Breast epithelium (tissue), 4 donors: ENCODE data around the gene KCND2. TPM values are rescaled to one million over a fixed set of nuclear protein-coding genes. Genes with fewer than 3 reads are reported as not detected.

Experiments
- DNase-seq, 2 donors: peaks; one replicate each; pipeline ENCODE4 v3.0.0-alpha.2; 2019; ENCODE audit warnings: low spot score in 2 of 2
- H3K27ac ChIP-seq, 2 donors: fragments of 200-600 bp; sonication (generic) in 1 of 2; one replicate each; pipeline ENCODE4 v1.5.1; 2016 to 2019; ENCODE audit warnings: mild to moderate bottlenecking in 1 of 2
- H3K27me3 ChIP-seq, 2 donors: fragments of 200-600 bp; sonication (generic) in 1 of 2; one replicate each; pipeline versions ENCODE4 v1.5.1 to v1.6.0; 2017 to 2019; ENCODE audit warnings: control low read depth in 1 of 2, mild to moderate bottlenecking in 1 of 2
- H3K36me3 ChIP-seq: fragments of 200-600 bp; one replicate; pipeline ENCODE4 v1.5.1; 2019
- H3K4me1 ChIP-seq, 2 donors: fragments of 200-600 bp; sonication (generic); one replicate each; pipeline ENCODE4 v1.5.1; 2016 to 2019; ENCODE audit warnings: control low read depth in 1 of 2
- H3K4me3 ChIP-seq, 3 donors: fragments of 200-600 bp; sonication (generic); 1 replicate in 2 of 3; 2 replicates in 1 of 3; pipeline ENCODE4 v1.5.1; 2016 to 2019; ENCODE audit warnings: mild to moderate bottlenecking in 3 of 3, moderate library complexity in 2 of 3
- H3K9me3 ChIP-seq, 2 donors: fragments of 200-600 bp; sonication (generic) in 1 of 2; one replicate each; pipeline ENCODE4 v1.5.1; 2016 to 2019; ENCODE audit warnings: control low read depth in 1 of 2
- CTCF ChIP-seq, 3 donors: fragments of 450-650 bp; IDR thresholded peaks; one replicate each; pipeline ENCODE4 v1.5.1; 2016 to 2017; ENCODE audit warnings: antibody characterized with exemption in 3 of 3, mild to moderate bottlenecking in 3 of 3, moderate library complexity in 3 of 3
- POLR2A ChIP-seq: fragments of 450-650 bp; IDR thresholded peaks from one replicate; pipeline ENCODE4 v1.6.1; 2016; ENCODE audit warnings: antibody characterized with exemption, mild to moderate bottlenecking, moderate library complexity
- POLR2AphosphoS5 ChIP-seq, 3 donors: sonication (generic); formaldehyde crosslinking; IDR thresholded peaks; one replicate each; pipeline ENCODE4 v1.6.1; 2017; ENCODE audit warnings: antibody characterized with exemption in 3 of 3
- intact Hi-C: fragments of 100-400 bp; cut with DNase I; formaldehyde crosslinking; loops from one replicate; pipeline ENCODE4 v1.15.1; 2023; ENCODE audit warnings: low total_unique reads
- total RNA-seq, 3 donors: library from RNA; depleted of rRNA; stranded (reverse); fragments of >200 nt; gene quantifications; one replicate each; pipeline ENCODE4 v1.1.0, GENCODE V29; 2016

Gene KCND2
- total RNA-seq, 3 donors from 2014 or later, result 1.9 to 3.6 (median 2.6) TPM

DNA sequence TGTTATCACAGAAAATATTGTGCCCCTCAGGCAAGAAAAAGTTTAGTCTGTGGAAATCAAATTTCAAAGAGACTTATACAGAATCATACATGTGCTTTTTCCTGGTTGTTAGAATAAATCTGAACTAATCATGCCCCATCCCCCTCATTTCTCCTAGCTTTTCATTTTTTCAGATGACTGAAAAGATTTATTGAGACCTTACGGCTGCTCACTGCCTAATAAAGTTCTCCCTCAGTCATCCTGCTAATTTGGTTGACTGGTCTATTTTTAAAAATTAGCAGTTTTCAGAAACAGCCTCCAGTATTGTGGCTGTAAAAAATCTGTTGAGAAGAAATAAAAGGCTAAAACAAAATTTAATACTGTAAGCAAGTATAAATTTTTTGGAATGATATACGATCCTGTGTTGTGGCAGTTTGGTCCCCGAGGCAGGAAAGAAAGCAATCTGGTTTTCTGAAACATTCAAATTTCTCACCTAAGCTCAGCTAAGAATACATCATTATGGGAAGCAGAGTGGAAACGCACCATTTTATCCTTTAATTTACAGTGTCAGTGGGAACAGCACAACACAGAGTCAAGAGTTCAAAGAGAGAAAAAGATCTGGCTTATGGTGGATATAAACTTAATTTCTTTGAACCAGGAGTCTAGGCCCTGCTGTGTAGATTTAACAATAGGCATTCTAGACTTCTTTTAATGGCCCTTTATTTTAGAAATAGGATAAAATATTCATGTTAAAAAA, 144.4 kb downstream of the KCND2 start:
- no peak for DNase-seq
- Histone ChIP-seq H3K4me1 (no peaks in the 10 kb centered on the region), H3K36me3 (no peaks in the 10 kb centered on the region), H3K27me3 (no peaks in the 10 kb centered on the region), H3K9me3 (no peaks in the 10 kb centered on the region), H3K4me3 (no peak overlapping the region), H3K27ac (no peak overlapping the region)
- no peak for TF ChIP-seq POLR2A
- TF ChIP-seq CTCF (IDR thresholded peaks at IDR 0.05), result no peak
- TF ChIP-seq POLR2AphosphoS5 (IDR thresholded peaks at IDR 0.05), result no peak
- intact Hi-C loops, result no loop called here

DNA sequence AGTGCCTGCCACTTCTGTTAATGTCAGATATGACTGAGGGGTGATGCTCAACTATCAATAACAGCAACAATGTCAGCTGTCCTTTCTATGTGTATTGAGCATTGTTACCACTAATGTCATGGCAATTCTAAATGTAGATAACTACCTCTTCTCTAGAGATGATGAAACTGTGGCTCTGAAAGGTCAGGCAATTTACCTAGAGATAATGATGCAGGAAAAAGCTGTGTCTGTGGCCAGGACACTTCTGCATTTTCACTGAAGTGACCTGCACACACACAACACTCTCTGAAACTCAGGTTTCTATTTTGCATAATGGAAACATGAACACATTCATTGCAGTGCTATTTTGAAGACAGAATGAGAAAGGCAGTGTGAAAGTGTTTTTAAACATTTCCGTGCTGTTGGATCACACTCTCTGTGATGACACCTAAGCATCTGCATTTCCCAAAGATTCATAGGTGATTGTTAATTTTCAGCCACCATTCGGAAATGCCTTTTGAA, 148.2 kb downstream of the KCND2 start:
- Histone ChIP-seq H3K36me3 (no peaks in the 10 kb centered on the region), H3K4me3 (no peak overlapping the region), H3K9me3 (no peaks in the 10 kb centered on the region), H3K4me1 (no peaks in the 10 kb centered on the region), H3K27me3 (no peaks in the 10 kb centered on the region), H3K27ac (no peak overlapping the region)
- intact Hi-C loops, result no loop called here
- TF ChIP-seq CTCF (IDR thresholded peaks at IDR 0.05), result no peak
- no peak for TF ChIP-seq POLR2AphosphoS5 (IDR thresholded peaks at IDR 0.05)
- TF ChIP-seq POLR2A, result no peak
- no peak for DNase-seq

DNA sequence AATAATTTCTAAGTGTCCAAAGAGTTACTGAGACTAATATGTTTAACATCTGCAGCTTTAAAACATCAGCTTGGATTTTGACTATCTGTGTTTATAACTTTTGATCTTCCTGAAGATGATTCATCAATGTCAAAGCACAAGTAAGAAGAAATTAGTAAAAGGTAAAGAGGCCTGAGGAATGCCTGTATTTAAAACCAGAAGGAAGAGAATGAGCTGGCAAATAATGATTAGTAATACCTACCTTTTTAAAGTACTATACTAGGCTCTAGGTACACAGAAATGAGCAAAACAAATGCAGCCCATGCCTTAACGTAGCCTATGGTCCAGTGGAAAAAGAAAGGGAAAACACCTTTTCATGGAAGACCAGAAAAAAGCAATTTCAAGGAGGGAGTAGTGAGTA, 158.0 kb downstream of the KCND2 start:
- Histone ChIP-seq H3K36me3 (no peaks in the 10 kb centered on the region), H3K4me3 (no peak overlapping the region), H3K27ac (no peak overlapping the region), H3K27me3 (no peaks in the 10 kb centered on the region), H3K4me1 (no peaks in the 10 kb centered on the region), H3K9me3 (no peaks in the 10 kb centered on the region)
- intact Hi-C loops, result loop anchor here (5.0 kb wide), 1 partner anchor 499 kb away; no protein-coding TSS in a partner anchor
- TF ChIP-seq POLR2A (no peak), POLR2AphosphoS5 (IDR thresholded peaks at IDR 0.05) (no peak), CTCF (IDR thresholded peaks at IDR 0.05) (no peak)
- no peak for DNase-seq

DNA sequence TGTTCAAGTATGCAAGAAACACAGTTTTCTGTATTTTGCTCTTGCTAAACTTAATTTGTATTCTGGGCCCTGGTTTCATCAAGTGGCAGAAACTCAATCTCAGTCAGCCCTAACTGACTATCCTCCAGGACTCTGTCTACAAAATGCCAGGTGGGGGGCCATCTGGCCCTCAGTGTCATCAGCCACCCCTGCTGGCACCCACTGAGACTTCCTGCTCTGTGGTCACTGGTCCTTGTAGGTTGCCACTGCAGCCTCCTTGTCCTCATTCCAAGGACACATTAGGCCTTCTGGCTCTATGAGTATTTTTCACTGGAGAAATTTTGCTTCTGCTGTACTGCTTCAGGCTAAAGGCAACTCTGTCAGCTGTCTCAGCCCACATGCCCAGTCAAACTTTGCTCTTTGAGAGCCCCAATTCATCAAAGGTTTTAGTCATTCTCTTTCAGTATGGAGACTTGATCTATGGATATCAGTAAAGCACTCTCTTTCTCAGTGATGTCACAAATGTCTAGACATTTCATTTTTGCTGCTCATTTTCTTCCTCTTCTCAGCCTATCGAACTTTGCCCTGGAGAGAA, 163.6 kb downstream of the KCND2 start:
- Histone ChIP-seq H3K27me3 (no peaks in the 10 kb centered on the region), H3K4me3 (no peak overlapping the region), H3K4me1 (no peaks in the 10 kb centered on the region), H3K36me3 (no peaks in the 10 kb centered on the region), H3K9me3 (no peaks in the 10 kb centered on the region), H3K27ac (no peak overlapping the region)
- no peak for DNase-seq
- TF ChIP-seq CTCF (IDR thresholded peaks at IDR 0.05), result no peak
- no peak for TF ChIP-seq POLR2AphosphoS5 (IDR thresholded peaks at IDR 0.05)
- TF ChIP-seq POLR2A, result no peak
- intact Hi-C loops, result no loop called here

GRCh38 chr7:120441850-120442249, 168.9 kb downstream of the KCND2 start:
- Histone ChIP-seq H3K36me3 (no peaks in the 10 kb centered on the region), H3K4me1 (no peaks in the 10 kb centered on the region), H3K9me3 (no peaks in the 10 kb centered on the region), H3K4me3 (no peak overlapping the region), H3K27me3 (no peaks in the 10 kb centered on the region), H3K27ac (no peak overlapping the region)
- intact Hi-C loops, result no loop called here
- DNase-seq, result no peak
- no peak for TF ChIP-seq POLR2A
- TF ChIP-seq POLR2AphosphoS5 (IDR thresholded peaks at IDR 0.05), result no peak
- TF ChIP-seq CTCF (IDR thresholded peaks at IDR 0.05), result no peak
